A673 (cell line): ENCODE data around the gene TXNDC16. TPM values are rescaled to one million over a fixed set of nuclear protein-coding genes. Genes with fewer than 3 reads are reported as not detected.

Experiments used
- BruUV-seq: library from RNA; stranded (reverse); fragments of 400-500 nt; replicated peaks from 2 replicates; lab custom pipeline; 2021; lab: Mats Ljungman, UMichigan
- CTCF ChIA-PET: fragments of 300-600 bp; sonication (Branson Sonifier 250); formaldehyde crosslinking; loops from one replicate; lab custom pipeline; 2022; ENCODE audit warnings: antibody characterized with exemption; lab: Charles Lee
- POLR2A ChIA-PET: fragments of 300-600 bp; sonication (Branson Sonifier 250); formaldehyde crosslinking; loops from one replicate; lab custom pipeline; 2022; ENCODE audit warnings: antibody characterized with exemption; ENCODE audit not compliant: low non-redundant PET; lab: Charles Lee
- DNase-seq: peaks from one replicate; pipeline ENCODE4 v3.0.0-alpha.2; 2015; ENCODE audit warnings: low spot score
- H3K27ac ChIP-seq: fragments of 200-600 bp; sonication (generic); 2 replicates; pipeline ENCODE4 v1.5.1; 2016; ENCODE audit warnings: mixed run types, low read depth, mild to moderate bottlenecking, mixed read lengths, antibody characterized with exemption, low read length; ENCODE audit not compliant: poor library complexity, severe bottlenecking
- H3K27me3 ChIP-seq: fragments of 200-600 bp; sonication (generic); replicated peaks from 2 replicates; pipeline ENCODE4 v1.6.1; 2017; ENCODE audit warnings: mixed run types, low read depth, mild to moderate bottlenecking, mixed read lengths, antibody characterized with exemption, low read length; ENCODE audit not compliant: insufficient read depth, poor library complexity
- H3K36me3 ChIP-seq: fragments of 200-600 bp; sonication (generic); 2 replicates; pipeline ENCODE4 v1.6.1; 2016; ENCODE audit warnings: mixed run types, mild to moderate bottlenecking, mixed read lengths, antibody characterized with exemption, low read length; ENCODE audit not compliant: insufficient read depth, poor library complexity, severe bottlenecking
- H3K4me1 ChIP-seq: fragments of 200-600 bp; sonication (generic); 2 replicates; pipeline ENCODE4 v1.6.1; 2017; ENCODE audit warnings: mixed run types, mild to moderate bottlenecking, mixed read lengths, antibody characterized with exemption, low read length; ENCODE audit not compliant: insufficient read depth, poor library complexity, severe bottlenecking
- H3K4me3 ChIP-seq: fragments of 200-600 bp; sonication (generic); 2 replicates; pipeline ENCODE4 v1.5.1; 2016; ENCODE audit warnings: low read depth, mixed run types, mild to moderate bottlenecking, mixed read lengths, low read length; ENCODE audit not compliant: poor library complexity, severe bottlenecking
- H3K9me3 ChIP-seq: fragments of 200-600 bp; sonication (generic); 2 replicates; pipeline ENCODE4 v1.6.1; 2016; ENCODE audit warnings: mixed run types, low read depth, mild to moderate bottlenecking, mixed read lengths, antibody characterized with exemption, low read length; ENCODE audit not compliant: poor library complexity, severe bottlenecking
- EZH2 ChIP-seq: fragments of 200-600 bp; sonication (generic); IDR thresholded peaks from 2 replicates; pipeline ENCODE4 v1.6.1; 2017; ENCODE audit warnings: borderline replicate concordance, low read depth, mild to moderate bottlenecking, mixed read lengths, antibody characterized with exemption, low read length; ENCODE audit not compliant: poor library complexity, severe bottlenecking
- intact Hi-C: fragments of 100-400 bp; cut with micrococcal nuclease; formaldehyde crosslinking; loops from one replicate; pipeline ENCODE4 v1.10.0; 2022; ENCODE audit not compliant: unreplicated experiment
- total RNA-seq: library from RNA; stranded (reverse); gene quantifications from 2 replicates; pipeline ENCODE4 v1.2.3, GENCODE V29; 2021
- TF ChIP-seq, protein P1 (sequence below): fragments of 300-800, 200-600 bp; sonication (generic); conservative IDR thresholded peaks from 2 replicates; pipeline ENCODE4 v1.5.1; 2017; ENCODE audit warnings: low read depth, mild to moderate bottlenecking, antibody characterized with exemption, low read length, moderate library complexity, mixed read lengths

TXNDC16 gene
- total RNA-seq, 1 experiment from 2014 or later, result 4.8 TPM

DNA sequence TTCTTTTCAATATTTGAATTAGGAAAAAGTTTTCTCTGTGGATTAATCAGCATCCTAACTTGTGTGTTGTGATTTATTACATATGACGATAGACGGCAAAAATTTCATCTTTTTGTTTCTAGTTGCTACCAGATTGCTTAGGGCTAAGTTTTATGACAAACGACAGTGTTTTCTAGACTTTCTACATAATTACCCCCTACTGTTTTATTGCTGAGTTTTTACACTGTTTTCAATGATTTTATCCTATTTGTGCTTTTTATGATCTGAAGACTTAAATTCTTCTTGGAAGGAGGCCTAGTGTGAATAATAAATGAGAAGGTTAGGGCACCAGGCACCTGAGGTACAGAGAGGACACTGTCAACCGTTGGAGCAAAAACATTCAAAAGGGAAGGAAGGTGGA is 88.1 kb downstream of the TXNDC16 start:
- ChIA-PET CTCF (no interaction called here), POLR2A (no interaction called here)
- intact Hi-C loops, result no loop called here
- no peaks in the 10 kb centered on the region for H3K4me1 ChIP-seq
- H3K9me3 ChIP-seq, result peaks cover 11% of the 10 kb centered on the region
- H3K27me3 ChIP-seq, result no peaks in the 10 kb centered on the region
- no peak for TF ChIP-seq EZH2
- TF ChIP-seq, protein P1, sequence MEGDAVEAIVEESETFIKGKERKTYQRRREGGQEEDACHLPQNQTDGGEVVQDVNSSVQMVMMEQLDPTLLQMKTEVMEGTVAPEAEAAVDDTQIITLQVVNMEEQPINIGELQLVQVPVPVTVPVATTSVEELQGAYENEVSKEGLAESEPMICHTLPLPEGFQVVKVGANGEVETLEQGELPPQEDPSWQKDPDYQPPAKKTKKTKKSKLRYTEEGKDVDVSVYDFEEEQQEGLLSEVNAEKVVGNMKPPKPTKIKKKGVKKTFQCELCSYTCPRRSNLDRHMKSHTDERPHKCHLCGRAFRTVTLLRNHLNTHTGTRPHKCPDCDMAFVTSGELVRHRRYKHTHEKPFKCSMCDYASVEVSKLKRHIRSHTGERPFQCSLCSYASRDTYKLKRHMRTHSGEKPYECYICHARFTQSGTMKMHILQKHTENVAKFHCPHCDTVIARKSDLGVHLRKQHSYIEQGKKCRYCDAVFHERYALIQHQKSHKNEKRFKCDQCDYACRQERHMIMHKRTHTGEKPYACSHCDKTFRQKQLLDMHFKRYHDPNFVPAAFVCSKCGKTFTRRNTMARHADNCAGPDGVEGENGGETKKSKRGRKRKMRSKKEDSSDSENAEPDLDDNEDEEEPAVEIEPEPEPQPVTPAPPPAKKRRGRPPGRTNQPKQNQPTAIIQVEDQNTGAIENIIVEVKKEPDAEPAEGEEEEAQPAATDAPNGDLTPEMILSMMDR, result no peak
- H3K36me3 ChIP-seq, result no peaks in the 10 kb centered on the region
- no peak overlapping the region for H3K4me3 ChIP-seq
- BruUV-seq, result no TSS peak
- peak; percentile 47 for DNase-seq
- H3K27ac ChIP-seq, result no peak overlapping the region

DNA sequence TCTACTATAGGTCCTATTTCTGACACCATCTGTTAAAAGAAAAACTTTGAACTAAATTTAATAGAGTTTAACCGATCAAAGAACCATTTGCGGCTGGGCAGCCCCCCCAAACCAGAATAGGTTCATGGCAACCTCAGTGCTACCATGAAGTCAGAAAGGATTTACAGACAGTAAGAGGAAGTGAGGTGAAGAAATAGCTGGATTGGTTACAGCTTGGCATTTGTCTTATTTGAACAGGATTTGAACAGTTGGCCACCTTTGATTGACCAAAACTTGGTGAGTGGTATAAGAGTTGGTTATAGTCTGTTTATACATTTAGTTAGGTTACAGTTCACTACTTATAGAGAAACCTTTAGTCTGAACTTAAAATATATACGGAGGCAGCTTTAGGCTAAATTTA is 88.9 kb downstream of the TXNDC16 start:
- CTCF ChIA-PET, result no interaction called here

DNA sequence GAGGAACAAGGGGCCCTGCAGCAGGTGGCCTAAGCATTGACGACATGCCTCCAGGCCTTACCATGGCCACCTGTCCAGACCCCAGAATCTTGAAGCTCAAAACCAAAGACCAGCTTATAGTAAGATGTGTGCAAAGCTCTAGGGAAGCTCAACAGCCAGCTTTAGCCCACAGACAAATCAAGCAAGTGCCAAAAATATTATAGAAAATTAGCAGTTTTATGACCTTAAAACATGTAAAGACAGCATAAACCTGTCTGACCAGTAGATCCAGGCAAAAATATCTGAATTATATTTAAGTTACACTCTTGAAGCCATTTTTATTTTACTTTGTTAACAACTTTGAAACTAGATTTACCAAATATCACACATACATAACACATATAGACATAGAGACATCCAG is 90.6 kb downstream of the TXNDC16 start:
- DNase-seq, result no peak
- CTCF ChIA-PET, result no interaction called here
- no peaks in the 10 kb centered on the region for H3K27me3 ChIP-seq
- TF ChIP-seq, protein P1, result no peak
- TF ChIP-seq EZH2, result no peak
- BruUV-seq, result no TSS peak
- no peak overlapping the region for H3K27ac ChIP-seq
- intact Hi-C loops, result no loop called here
- POLR2A ChIA-PET, result no interaction called here
- no peak overlapping the region for H3K4me3 ChIP-seq
- H3K9me3 ChIP-seq, result peaks cover 11% of the 10 kb centered on the region
- H3K4me1 ChIP-seq, result no peaks in the 10 kb centered on the region
- no peaks in the 10 kb centered on the region for H3K36me3 ChIP-seq

More for the DNA sequence above, 88.9 kb downstream of the TXNDC16 start:
- Histone ChIP-seq H3K36me3 (no peaks in the 10 kb centered on the region), H3K27me3 (no peaks in the 10 kb centered on the region), H3K9me3 (peaks cover 11% of the 10 kb centered on the region), H3K27ac (no peak overlapping the region), H3K4me1 (no peaks in the 10 kb centered on the region), H3K4me3 (no peak overlapping the region)
- TF ChIP-seq, protein P1, result no peak
- intact Hi-C loops, result no loop called here
- BruUV-seq, result no TSS peak
- POLR2A ChIA-PET, result no interaction called here
- DNase-seq, result no peak
